ENCODE measurements around the gene NME7.

Gene NME7

GRCh38 chr1:169363046-169363730 is 4.4 kb downstream of the NME7 start:
- H3K4me3 ChIP-seq (ENCODE audit: low read depth, low read length): no peak overlapping the region
- in situ Hi-C loops (cut with HindIII; ENCODE audit: low sequenced_read_pairs): no loop called here
- peak; percentile 90 for DNase-seq (ENCODE audit: low read depth)
- TF ChIP-seq, protein P1, sequence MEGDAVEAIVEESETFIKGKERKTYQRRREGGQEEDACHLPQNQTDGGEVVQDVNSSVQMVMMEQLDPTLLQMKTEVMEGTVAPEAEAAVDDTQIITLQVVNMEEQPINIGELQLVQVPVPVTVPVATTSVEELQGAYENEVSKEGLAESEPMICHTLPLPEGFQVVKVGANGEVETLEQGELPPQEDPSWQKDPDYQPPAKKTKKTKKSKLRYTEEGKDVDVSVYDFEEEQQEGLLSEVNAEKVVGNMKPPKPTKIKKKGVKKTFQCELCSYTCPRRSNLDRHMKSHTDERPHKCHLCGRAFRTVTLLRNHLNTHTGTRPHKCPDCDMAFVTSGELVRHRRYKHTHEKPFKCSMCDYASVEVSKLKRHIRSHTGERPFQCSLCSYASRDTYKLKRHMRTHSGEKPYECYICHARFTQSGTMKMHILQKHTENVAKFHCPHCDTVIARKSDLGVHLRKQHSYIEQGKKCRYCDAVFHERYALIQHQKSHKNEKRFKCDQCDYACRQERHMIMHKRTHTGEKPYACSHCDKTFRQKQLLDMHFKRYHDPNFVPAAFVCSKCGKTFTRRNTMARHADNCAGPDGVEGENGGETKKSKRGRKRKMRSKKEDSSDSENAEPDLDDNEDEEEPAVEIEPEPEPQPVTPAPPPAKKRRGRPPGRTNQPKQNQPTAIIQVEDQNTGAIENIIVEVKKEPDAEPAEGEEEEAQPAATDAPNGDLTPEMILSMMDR (IDR thresholded peaks at IDR 0.05; ENCODE audit: low read depth, low read length, missing control alignments): no peak

DNA sequence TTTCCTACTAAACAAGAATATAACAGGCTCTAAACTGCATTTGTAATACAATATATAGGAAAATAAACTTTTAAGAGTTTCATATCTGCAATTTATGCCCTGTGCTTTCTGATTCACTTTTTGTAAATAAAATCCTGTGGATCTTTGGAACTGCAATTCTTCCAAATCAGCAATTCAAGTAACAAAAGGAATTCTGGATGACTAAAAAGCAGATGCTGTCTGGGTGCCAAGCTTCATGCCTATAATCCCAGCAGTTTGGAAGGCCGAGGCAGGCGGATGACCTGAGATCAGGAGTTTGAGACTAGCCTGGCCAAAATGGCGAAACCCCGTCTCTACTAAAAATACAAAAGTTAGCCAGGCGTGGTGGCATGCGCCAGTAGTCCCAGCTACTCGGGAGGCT is 6.3 kb downstream of the NME7 start:
- in situ Hi-C loops (cut with HindIII; ENCODE audit: low sequenced_read_pairs): no loop called here
- no peak overlapping the region for H3K4me3 ChIP-seq (ENCODE audit: low read depth, low read length)
- TF ChIP-seq, protein P1 (IDR thresholded peaks at IDR 0.05; ENCODE audit: low read depth, low read length, missing control alignments): no peak
- peak; percentile 57 for DNase-seq (ENCODE audit: low read depth)

- TF ChIP-seq, protein P1 (IDR thresholded peaks at IDR 0.05; ENCODE audit: low read depth, low read length, missing control alignments): no peak
- H3K4me3 ChIP-seq (ENCODE audit: low read depth, low read length): no peak overlapping the region
- in situ Hi-C loops (cut with HindIII; ENCODE audit: low sequenced_read_pairs): no loop called here
- DNase-seq (ENCODE audit: low read depth): no peak
Measured at GRCh38 chr1:169360415-169360814, 7.2 kb downstream of the NME7 start.

- in situ Hi-C loops (cut with HindIII; ENCODE audit: low sequenced_read_pairs): loop anchor here (25.0 kb wide), 1 partner anchor 736 kb away; no protein-coding TSS in a partner anchor
- TF ChIP-seq, protein P1 (IDR thresholded peaks at IDR 0.05; ENCODE audit: low read depth, low read length, missing control alignments): peak; percentile 49
- peak; percentile 52 for DNase-seq (ENCODE audit: low read depth)
- H3K4me3 ChIP-seq (ENCODE audit: low read depth, low read length): no peak overlapping the region
Measured at GRCh38 chr1:169348383-169349036, 19.1 kb downstream of the NME7 start.

GRCh38 chr1:169347688-169348382 is 19.8 kb downstream of the NME7 start:
- in situ Hi-C loops (cut with HindIII; ENCODE audit: low sequenced_read_pairs): loop anchor here (25.0 kb wide), 1 partner anchor 736 kb away; no protein-coding TSS in a partner anchor
- DNase-seq (ENCODE audit: low read depth): no peak
- H3K4me3 ChIP-seq (ENCODE audit: low read depth, low read length): no peak overlapping the region
- TF ChIP-seq, protein P1 (IDR thresholded peaks at IDR 0.05; ENCODE audit: low read depth, low read length, missing control alignments): no peak

- no peak overlapping the region for H3K4me3 ChIP-seq (ENCODE audit: low read depth, low read length)
- DNase-seq (ENCODE audit: low read depth): no peak
- TF ChIP-seq, protein P1 (IDR thresholded peaks at IDR 0.05; ENCODE audit: low read depth, low read length, missing control alignments): no peak
- in situ Hi-C loops (cut with HindIII; ENCODE audit: low sequenced_read_pairs): loop anchor here (25.0 kb wide), 1 partner anchor 734 kb away; no protein-coding TSS in a partner anchor
Measured at GRCh38 chr1:169346036-169346589, 21.5 kb downstream of the NME7 start.

Measured in astrocyte of the cerebellum (primary cell).